Panc1 (cell line): ENCODE results near the gene ANKRD42. TPM values are rescaled to one million over a fixed set of nuclear protein-coding genes. Genes with fewer than 3 reads are reported as not detected.
"Not testable (repeated sequence)": the region's sequence is repeated elsewhere in the genome, so short reads cannot be mapped to it uniquely, and the experiment has no call there.

Experiments
- ATAC-seq: fragments of 200-7000 bp; cut with Tn5 transposase; 2 replicates; pipeline ENCODE4 v1.9.1; 2020; ENCODE audit warnings: mild to moderate bottlenecking, moderate library complexity
- BruUV-seq: library from RNA; stranded (reverse); fragments of 400-500 nt; replicated peaks from 2 replicates; lab custom pipeline; 2021; lab: Mats Ljungman, UMichigan
- CTCF ChIA-PET: fragments of 300-600 bp; sonication (Branson Sonifier 250); formaldehyde crosslinking; loops from one replicate; lab custom pipeline; 2022; ENCODE audit warnings: antibody characterized with exemption; lab: Charles Lee
- POLR2A ChIA-PET: fragments of 300-600 bp; sonication (Branson Sonifier 250); formaldehyde crosslinking; loops from one replicate; lab custom pipeline; 2022; ENCODE audit warnings: antibody characterized with exemption; lab: Charles Lee
- DNase-seq: peaks from one replicate; pipeline ENCODE4 v3.0.0-alpha.2; 2010; ENCODE audit warnings: low read depth, low spot score
- H3K27ac ChIP-seq: 2 replicates; pipeline ENCODE4 v1.5.1; 2011; ENCODE audit warnings: mild to moderate bottlenecking, low read length, inconsistent platforms
- H3K27me3 ChIP-seq: fragments of 200-500 bp; sonication (Bioruptor generic); 2 replicates; pipeline ENCODE4 v1.6.0; 2014; ENCODE audit warnings: low read length, inconsistent platforms; ENCODE audit not compliant: control insufficient read depth, insufficient read depth
- H3K36me3 ChIP-seq: fragments of 200-500 bp; sonication (Bioruptor generic); 2 replicates; pipeline ENCODE4 v1.5.1; 2014; ENCODE audit warnings: inconsistent platforms, mild to moderate bottlenecking, low read length, moderate library complexity; ENCODE audit not compliant: control insufficient read depth, insufficient read depth
- H3K4me1 ChIP-seq: 2 replicates; pipeline ENCODE4 v1.5.1; 2011; ENCODE audit warnings: inconsistent platforms, mild to moderate bottlenecking, low read length, moderate library complexity; ENCODE audit not compliant: control insufficient read depth, insufficient read depth
- H3K4me3 ChIP-seq, 2 experiments: 2 replicates each; pipeline ENCODE4 v1.5.1; 2011 to 2012; ENCODE audit warnings: low read depth in 2 of 2, low read length in 2 of 2, mild to moderate bottlenecking in 2 of 2, inconsistent platforms in 1 of 2, moderate library complexity in 1 of 2
- H3K9me3 ChIP-seq: fragments of 200-500 bp; sonication (Bioruptor generic); 2 replicates; pipeline ENCODE4 v1.5.1; 2014; ENCODE audit warnings: low read depth, mild to moderate bottlenecking, inconsistent platforms, low read length, moderate library complexity; ENCODE audit not compliant: control insufficient read depth, insufficient read depth
- POLR2AphosphoS5 ChIP-seq: IDR thresholded peaks from 2 replicates; pipeline ENCODE4 v1.6.1; 2012; ENCODE audit warnings: mild to moderate bottlenecking, low read depth, low read length, moderate library complexity
- SIN3A ChIP-seq: IDR thresholded peaks from 2 replicates; pipeline ENCODE4 v1.6.1; 2012; ENCODE audit warnings: low read depth, mild to moderate bottlenecking, low read length, moderate library complexity, borderline replicate concordance; ENCODE audit not compliant: insufficient read depth
- TCF7L2 ChIP-seq: IDR thresholded peaks from 2 replicates; pipeline ENCODE4 v1.6.1; 2011; ENCODE audit warnings: mild to moderate bottlenecking, low read depth, low read length, inconsistent platforms
- in situ Hi-C: cut with HindIII; loops from 2 replicates; pipeline ENCODE4 v1.10.0; 2016; ENCODE audit warnings: low sequenced_read_pairs, low pct_unique_long_range_greater_than_20kb
- intact Hi-C: fragments of 100-400 bp; cut with micrococcal nuclease; formaldehyde crosslinking; loops from one replicate; pipeline ENCODE4 v1.10.0; 2022; ENCODE audit not compliant: unreplicated experiment
- total RNA-seq: library from RNA; stranded (reverse); gene quantifications from one replicate; pipeline ENCODE4 v1.2.1, GENCODE V29; 2021; ENCODE audit not compliant: unreplicated experiment
- TF ChIP-seq, protein P1 (sequence below), 2 experiments: IDR thresholded peaks; 2 replicates each; pipeline ENCODE4 v1.6.1; 2011 to 2012; ENCODE audit warnings: low read depth in 2 of 2, control low read depth in 1 of 2, low read length in 1 of 2, mild to moderate bottlenecking in 1 of 2, moderate library complexity in 1 of 2; ENCODE audit not compliant: insufficient read depth in 1 of 2
- TF ChIP-seq, protein P2 (sequence below): fragments of 450-650 bp; IDR thresholded peaks from 2 replicates; pipeline ENCODE4 v1.5.1; 2017; ENCODE audit warnings: mild to moderate bottlenecking

The ANKRD42 gene
- total RNA-seq, 1 experiment from 2014 or later, result 14.8 TPM

DNA sequence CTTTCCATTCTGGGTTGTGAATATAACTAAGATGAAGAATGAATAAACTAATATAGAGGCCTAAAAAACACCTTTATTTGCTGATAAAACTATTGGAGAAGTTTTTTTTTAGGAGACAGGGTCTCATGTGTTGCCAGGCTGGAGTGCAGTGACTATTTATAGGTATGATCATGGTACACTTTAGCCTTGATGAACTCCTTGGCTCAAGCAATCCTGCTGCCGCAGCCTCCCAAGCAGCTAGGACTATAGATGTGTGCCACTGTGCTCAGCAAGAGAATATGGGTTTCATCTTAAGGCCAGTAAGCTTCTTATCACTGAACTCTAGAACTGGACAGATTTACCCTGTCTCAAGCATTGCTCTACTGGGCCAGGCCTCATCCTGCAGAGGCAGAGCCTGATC lies 66.0 kb downstream of the ANKRD42 start:
- CTCF ChIA-PET, result interaction anchor here (0.7 kb wide), 1 partner anchor 9 kb away, joined by 3 read pairs; no protein-coding TSS in a partner anchor

DNA sequence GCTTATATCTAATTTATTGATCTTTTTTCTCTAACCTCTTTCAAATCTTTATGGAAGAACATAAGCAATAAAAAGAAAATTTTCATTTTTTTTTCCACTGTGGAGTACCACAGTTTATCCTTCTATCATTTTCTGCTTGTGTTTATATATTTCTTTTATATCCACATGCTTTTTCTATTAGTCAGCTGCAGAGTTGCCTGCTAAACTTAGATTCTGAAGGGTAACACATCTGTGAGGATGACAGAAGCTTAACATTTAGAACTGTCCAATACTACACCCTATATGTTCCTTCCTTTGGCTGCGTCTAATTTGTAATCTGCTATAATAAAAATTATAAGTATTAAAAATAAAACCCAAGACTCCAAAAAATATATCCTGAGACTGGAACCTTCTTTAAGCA lies 71.8 kb downstream of the ANKRD42 start:
- DNase-seq, result no peak
- BruUV-seq, result no TSS peak
- no peak overlapping the region for H3K27ac ChIP-seq
- in situ Hi-C loops, result no loop called here
- intact Hi-C loops, result no loop called here
- H3K4me1 ChIP-seq, result no peaks in the 10 kb centered on the region
- no peaks in the 10 kb centered on the region for H3K27me3 ChIP-seq
- H3K4me3 ChIP-seq, result no peak overlapping the region
- CTCF ChIA-PET, result interaction anchor here (0.5 kb wide), 1 partner anchor 265 kb away, joined by 3 read pairs; no protein-coding TSS in a partner anchor
- ATAC-seq, result no peak
- TF ChIP-seq, protein P1, sequence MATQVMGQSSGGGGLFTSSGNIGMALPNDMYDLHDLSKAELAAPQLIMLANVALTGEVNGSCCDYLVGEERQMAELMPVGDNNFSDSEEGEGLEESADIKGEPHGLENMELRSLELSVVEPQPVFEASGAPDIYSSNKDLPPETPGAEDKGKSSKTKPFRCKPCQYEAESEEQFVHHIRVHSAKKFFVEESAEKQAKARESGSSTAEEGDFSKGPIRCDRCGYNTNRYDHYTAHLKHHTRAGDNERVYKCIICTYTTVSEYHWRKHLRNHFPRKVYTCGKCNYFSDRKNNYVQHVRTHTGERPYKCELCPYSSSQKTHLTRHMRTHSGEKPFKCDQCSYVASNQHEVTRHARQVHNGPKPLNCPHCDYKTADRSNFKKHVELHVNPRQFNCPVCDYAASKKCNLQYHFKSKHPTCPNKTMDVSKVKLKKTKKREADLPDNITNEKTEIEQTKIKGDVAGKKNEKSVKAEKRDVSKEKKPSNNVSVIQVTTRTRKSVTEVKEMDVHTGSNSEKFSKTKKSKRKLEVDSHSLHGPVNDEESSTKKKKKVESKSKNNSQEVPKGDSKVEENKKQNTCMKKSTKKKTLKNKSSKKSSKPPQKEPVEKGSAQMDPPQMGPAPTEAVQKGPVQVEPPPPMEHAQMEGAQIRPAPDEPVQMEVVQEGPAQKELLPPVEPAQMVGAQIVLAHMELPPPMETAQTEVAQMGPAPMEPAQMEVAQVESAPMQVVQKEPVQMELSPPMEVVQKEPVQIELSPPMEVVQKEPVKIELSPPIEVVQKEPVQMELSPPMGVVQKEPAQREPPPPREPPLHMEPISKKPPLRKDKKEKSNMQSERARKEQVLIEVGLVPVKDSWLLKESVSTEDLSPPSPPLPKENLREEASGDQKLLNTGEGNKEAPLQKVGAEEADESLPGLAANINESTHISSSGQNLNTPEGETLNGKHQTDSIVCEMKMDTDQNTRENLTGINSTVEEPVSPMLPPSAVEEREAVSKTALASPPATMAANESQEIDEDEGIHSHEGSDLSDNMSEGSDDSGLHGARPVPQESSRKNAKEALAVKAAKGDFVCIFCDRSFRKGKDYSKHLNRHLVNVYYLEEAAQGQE (IDR thresholded peaks at IDR 0.05; ENCODE audit: insufficient read depth in 1 of 2, low read depth in 2 of 2, low read length in 1 of 2), result no peak
- TF ChIP-seq SIN3A (no peak), TCF7L2 (no peak), POLR2AphosphoS5 (no peak)
- TF ChIP-seq, protein P2, sequence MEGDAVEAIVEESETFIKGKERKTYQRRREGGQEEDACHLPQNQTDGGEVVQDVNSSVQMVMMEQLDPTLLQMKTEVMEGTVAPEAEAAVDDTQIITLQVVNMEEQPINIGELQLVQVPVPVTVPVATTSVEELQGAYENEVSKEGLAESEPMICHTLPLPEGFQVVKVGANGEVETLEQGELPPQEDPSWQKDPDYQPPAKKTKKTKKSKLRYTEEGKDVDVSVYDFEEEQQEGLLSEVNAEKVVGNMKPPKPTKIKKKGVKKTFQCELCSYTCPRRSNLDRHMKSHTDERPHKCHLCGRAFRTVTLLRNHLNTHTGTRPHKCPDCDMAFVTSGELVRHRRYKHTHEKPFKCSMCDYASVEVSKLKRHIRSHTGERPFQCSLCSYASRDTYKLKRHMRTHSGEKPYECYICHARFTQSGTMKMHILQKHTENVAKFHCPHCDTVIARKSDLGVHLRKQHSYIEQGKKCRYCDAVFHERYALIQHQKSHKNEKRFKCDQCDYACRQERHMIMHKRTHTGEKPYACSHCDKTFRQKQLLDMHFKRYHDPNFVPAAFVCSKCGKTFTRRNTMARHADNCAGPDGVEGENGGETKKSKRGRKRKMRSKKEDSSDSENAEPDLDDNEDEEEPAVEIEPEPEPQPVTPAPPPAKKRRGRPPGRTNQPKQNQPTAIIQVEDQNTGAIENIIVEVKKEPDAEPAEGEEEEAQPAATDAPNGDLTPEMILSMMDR, result no peak
- POLR2A ChIA-PET, result no interaction called here
- no peaks in the 10 kb centered on the region for H3K9me3 ChIP-seq
- H3K36me3 ChIP-seq, result peaks cover 26% of the 10 kb centered on the region

More for the DNA sequence above, 66.0 kb downstream of the ANKRD42 start:
- TF ChIP-seq POLR2AphosphoS5 (no peak), SIN3A (no peak), TCF7L2 (no peak)
- TF ChIP-seq, protein P1 (IDR thresholded peaks at IDR 0.05; ENCODE audit: insufficient read depth in 1 of 2, low read depth in 2 of 2, low read length in 1 of 2), result no peak
- TF ChIP-seq, protein P2, result no peak
- H3K4me3 ChIP-seq, result no peak overlapping the region
- BruUV-seq, result no TSS peak
- H3K27me3 ChIP-seq, result no peaks in the 10 kb centered on the region
- in situ Hi-C loops (no loop called here), intact Hi-C loops (no loop called here)
- H3K4me1 ChIP-seq, result no peaks in the 10 kb centered on the region
- POLR2A ChIA-PET, result no interaction called here
- H3K27ac ChIP-seq, result no peak overlapping the region
- DNase-seq (no peak), ATAC-seq (no peak)
- no peaks in the 10 kb centered on the region for H3K9me3 ChIP-seq
- peaks cover 20% of the 10 kb centered on the region for H3K36me3 ChIP-seq

DNA sequence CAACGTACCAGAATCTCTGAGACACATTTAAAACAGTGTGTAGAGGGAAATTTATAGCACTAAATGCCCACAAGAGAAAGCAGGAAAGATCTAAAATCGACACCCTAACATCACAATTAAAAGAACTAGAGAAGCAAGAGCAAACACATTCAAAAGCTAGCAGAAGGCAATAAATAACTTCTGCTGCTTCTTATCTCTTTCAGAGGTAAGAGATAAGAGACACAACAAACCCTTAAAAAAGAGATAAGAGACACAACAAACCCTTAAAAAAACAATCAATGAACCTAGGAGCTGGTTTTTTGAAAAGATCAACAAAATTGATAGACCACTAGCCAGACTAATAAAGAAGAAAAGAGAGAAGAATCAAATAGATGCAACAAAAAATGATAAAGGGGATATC lies 75.6 kb downstream of the ANKRD42 start:
- CTCF ChIA-PET, POLR2A ChIA-PET: not testable (repeated sequence)
- peaks cover 27% of the 10 kb centered on the region for H3K36me3 ChIP-seq

DNA sequence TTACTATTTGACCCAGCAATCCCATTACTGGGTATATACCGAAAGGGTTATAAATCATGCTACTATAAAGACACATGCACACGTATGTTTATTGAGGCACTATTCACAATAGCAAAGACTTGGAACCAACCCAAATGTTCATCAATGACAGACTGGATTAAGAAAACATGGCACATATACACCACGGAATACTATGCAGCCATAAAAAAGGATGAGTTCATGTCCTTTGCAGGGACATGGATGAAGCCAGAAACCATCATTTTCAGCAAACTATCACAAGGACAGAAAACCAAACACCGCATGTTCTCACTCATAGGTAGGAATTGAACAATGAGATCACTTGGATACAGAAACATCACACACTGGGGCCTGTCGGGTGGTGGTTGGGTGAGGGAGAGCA lies 78.2 kb downstream of the ANKRD42 start:
- H3K9me3 ChIP-seq, H3K4me3 ChIP-seq, intact Hi-C loops, DNase-seq, H3K4me1 ChIP-seq, ATAC-seq, POLR2A ChIA-PET, in situ Hi-C loops, CTCF ChIA-PET, BruUV-seq, H3K27me3 ChIP-seq, H3K27ac ChIP-seq: not testable (repeated sequence)
- H3K36me3 ChIP-seq, result peaks cover 23% of the 10 kb centered on the region

More for the DNA sequence above, 75.6 kb downstream of the ANKRD42 start:
- H3K27me3 ChIP-seq, H3K9me3 ChIP-seq, DNase-seq, H3K4me3 ChIP-seq, H3K4me1 ChIP-seq, in situ Hi-C loops, intact Hi-C loops, ATAC-seq, BruUV-seq, H3K27ac ChIP-seq: not testable (repeated sequence)
